ENCODE results near the gene SPRED3.
"Not testable (repeated sequence)": the region's sequence is repeated elsewhere in the genome, so short reads cannot be mapped to it uniquely, and the experiment has no call there.

Gene SPRED3

DNA sequence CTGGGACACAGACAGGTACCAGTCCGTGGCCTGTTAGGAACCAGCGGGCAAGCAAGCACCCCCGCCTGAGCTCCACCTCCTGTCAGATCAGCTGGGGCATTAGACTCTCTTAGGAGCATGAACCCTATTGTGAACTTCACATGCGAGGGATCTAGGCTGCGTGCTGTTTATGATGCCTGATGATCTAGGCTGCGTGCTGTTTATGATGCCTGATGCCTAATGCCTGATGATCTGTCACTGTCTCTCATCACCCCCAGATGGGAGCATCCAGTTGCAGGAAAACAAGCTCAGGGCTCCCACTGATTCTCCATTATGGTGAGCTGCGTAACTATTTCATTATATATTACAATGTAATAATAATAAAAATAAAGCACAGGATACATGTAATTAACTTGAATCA, 33.9 kb downstream of the SPRED3 start:
- no peak for DNase-seq

- DNase-seq, result no peak
Measured at GRCh38 chr19:38424272-38424671, 35.8 kb downstream of the SPRED3 start.

DNA sequence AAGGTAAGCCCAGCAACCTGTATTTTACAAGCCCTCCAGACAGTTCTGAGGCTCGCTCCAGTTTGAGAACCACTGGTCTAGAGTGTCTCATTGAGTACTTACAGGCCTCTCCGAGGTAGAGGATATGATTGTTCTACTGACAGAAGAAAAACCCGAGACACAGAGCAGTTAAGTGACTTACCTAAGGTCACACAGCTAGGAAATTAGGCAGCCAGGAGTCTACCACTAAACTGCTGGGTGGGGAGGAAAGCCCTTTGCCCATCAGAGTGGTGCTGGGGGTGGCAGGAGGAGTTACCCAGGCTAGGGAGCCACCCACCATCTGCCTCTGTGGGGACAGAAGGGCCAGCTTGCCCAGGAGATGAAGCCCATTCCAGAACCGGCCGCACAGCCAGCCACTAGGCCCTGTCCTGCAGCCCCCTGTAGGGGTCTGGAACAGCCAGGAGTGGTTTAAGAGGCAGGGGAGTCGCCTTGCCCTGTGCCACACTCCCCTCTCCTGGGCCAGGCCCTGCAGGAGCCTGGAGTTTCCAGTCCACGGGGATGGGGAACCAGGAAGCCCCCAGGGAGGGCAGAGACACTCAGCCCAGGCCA, 36.8 kb downstream of the SPRED3 start:
- no peak for DNase-seq

- no peak for DNase-seq
Measured at GRCh38 chr19:38425810-38426466, 37.4 kb downstream of the SPRED3 start, which contains the start of gene RASGRP4. Gene RASGRP4, minus strand, starts transcription at chr19:38426219. Its CDS starts 128 bp downstream, at chr19:38426091.

DNA sequence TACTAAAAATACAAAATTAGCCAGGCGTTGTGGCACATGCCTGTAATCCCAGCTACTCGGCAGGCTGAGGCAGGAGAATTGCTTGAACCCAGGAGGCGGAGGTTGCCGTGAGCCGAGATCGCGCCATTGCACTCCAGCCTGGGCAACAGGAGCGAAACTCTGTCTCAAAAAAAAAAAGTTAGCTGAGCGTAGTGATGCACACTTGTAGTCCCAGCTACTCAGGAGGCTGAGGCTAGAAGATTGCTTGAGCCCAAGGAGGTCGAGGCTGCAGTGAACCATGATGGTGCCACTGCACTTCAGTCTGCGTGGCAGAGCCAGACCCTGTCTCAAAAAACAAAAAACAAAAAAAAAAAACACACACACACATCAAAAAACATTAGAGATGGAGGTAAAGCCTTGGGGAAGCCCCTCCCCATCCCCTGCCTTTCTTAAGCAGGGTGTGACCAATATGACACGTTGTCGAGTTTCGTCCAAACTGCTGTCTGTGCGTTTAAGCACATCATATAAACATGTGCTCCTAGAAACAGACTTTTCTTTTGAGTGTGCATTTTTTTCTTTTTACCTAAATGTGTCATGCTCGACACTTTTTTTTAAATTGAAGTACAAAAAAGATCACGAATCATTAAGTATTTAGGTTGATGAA, 38.7 kb downstream of the SPRED3 start:
- not testable (repeated sequence) for DNase-seq

DNA sequence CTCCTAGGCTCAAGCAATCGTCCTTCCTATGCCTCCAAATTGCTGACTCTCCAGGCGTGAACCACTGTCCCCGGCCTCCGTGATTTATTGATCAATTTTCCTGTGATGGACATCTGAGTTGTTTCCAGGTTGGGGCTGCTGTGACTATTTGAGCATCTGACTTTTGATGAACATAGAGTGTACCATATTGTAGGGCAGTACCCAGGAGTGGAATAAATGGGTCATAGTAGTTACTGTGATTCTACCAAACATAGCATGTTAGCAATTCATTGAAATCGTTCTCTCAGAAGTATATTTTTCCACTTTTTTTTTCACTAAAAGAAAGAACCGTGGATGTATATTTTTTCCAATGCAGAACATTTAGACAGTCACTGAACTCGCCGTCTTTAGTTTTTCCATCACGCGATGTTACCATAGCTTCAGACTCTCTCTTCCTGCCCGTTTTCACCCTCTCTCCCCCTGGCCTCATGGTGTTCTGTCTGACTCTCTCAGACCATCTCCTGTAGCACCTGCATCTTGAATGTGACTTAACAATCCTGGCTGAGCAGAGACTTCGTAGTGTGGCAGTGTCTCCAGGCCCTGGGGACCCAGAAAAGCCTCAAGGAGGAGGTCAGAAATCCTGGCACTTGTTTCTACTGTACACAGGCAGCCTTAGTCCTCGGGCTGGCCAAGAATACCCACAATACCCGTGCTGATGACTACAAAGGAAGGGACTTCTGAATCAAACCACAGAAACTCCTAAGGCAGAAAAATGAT, 40.7 kb downstream of the SPRED3 start:
- DNase-seq, result no peak

DNA sequence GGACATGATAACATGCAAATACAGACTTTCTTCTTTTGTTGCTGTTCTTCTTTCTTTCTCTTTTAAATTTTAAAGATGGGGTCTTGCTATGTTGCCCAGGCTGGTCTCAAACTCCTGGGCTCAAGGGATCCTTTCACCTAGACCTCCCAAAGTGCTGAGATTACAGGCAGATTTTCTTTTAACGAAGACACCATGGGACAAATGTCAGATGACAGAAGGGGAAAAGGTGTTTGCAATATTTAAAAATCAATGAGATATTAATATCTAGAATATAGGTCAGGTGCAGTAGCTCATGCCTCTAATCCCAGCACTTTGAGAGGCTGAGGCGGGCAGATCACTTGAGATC, 41.3 kb downstream of the SPRED3 start:
- DNase-seq, result no peak

GRCh38 chr19:38430931-38431330, 42.4 kb downstream of the SPRED3 start:
- no peak for DNase-seq

- peak; percentile 38 for DNase-seq
Measured at GRCh38 chr19:38433268-38433733, 44.8 kb downstream of the SPRED3 start, which contains the start of gene RYR1. Gene RYR1, plus strand, starts transcription at chr19:38433691. Its CDS starts 139 bp downstream, at chr19:38433830.

GRCh38 chr19:38434549-38435051, 46.1 kb downstream of the SPRED3 start:
- no peak for DNase-seq

- no peak for DNase-seq
Measured at GRCh38 chr19:38437295-38437694, 48.8 kb downstream of the SPRED3 start.

- no peak for DNase-seq
Measured at GRCh38 chr19:38437917-38438316, 49.4 kb downstream of the SPRED3 start.

GRCh38 chr19:38440592-38440991, 52.1 kb downstream of the SPRED3 start:
- no peak for DNase-seq

DNA sequence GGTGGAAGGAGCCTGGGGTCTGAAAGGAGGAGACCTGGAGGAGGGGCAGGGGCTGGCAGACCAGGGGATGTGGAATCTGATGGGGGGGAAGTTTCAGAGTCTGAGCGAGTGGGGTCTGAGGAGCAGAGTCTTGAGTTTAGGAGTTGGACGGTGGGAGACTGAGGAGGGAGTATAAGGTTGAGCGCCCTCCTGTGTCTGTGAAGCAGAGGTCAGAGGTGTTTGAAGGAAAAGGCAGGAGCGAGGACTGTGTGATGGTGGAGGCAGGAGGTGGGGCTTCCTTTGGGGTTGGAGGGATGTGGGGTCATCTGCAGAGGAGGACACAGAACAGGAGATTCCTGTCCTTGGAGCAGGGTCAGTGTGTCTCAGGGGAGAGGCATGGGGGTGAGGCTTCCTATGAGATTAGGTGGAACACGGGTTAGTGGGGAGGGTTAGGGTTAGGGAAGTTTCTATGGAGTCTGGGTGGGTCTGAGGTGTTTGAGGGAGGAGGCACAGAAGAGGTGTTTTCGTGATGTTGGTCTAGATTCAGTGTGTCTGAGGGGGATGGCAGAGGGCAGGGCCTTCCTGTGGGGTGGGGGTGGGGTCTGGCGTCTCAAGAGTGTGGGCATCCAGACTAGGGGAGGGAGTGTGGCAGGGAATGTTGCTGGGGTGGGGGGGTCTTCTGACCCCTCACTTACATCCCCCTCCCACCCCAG, 53.3 kb downstream of the SPRED3 start:
- DNase-seq, result no peak

GRCh38 chr19:38442736-38443135, 54.2 kb downstream of the SPRED3 start:
- DNase-seq, result no peak

GRCh38 chr19:38443458-38443999, 55.0 kb downstream of the SPRED3 start:
- DNase-seq, result no peak

DNA sequence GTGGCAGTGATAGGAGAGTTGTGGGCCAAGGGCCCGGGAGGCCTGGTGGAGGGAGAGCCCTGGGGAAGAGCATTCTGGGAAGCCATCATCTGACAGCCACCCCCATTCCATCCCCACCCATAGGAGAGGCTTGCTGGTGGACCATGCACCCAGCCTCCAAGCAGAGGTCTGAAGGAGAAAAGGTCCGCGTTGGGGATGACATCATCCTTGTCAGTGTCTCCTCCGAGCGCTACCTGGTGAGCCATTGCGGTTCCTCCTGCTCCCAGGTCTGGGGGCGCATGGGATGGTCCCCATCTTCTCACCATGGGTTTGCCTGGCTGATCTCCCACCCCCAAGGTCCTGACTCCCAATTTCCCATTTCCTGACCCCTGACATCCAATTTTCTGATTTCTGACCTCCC, 55.5 kb downstream of the SPRED3 start:
- no peak for DNase-seq

GRCh38 chr19:38445362-38445761, 56.9 kb downstream of the SPRED3 start:
- DNase-seq, result no peak

DNA sequence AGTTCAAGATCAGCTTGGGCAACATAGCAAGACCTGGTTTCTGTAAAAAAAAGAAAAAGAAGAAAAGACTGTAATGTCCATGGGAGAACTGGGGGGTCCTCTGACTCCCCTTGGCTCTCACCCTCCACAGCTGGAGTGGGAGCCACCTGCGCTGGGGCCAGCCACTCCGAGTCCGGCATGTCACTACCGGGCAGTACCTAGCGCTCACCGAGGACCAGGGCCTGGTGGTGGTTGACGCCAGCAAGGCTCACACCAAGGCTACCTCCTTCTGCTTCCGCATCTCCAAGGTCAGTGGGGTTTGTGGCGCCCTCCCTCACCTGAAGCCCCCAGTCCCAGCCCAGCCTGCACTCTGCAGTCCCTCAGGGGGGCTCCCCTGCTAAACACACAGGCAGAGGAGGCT, 59.7 kb downstream of the SPRED3 start:
- DNase-seq, result no peak
